Fibroblast of lung (primary cell): ENCODE data around the gene COL5A2. TPM values are rescaled to one million over a fixed set of nuclear protein-coding genes. Genes with fewer than 3 reads are reported as not detected.

Experiments
- DNase-seq, 2 donors: peaks; one replicate each; pipeline versions ENCODE4 v3.0.0 to v3.0.0-alpha.2; 2010; ENCODE audit warnings: low read depth in 2 of 2
- H2AFZ ChIP-seq: 2 replicates; pipeline ENCODE4 v1.5.1; 2012; ENCODE audit warnings: low read length, control low read depth, inconsistent platforms
- H3K27ac ChIP-seq: 2 replicates; pipeline ENCODE4 v1.5.1; 2011; ENCODE audit warnings: low read length, control low read depth; ENCODE audit not compliant: insufficient read depth
- H3K27me3 ChIP-seq: 2 replicates; pipeline ENCODE4 v1.5.1; 2011; ENCODE audit warnings: mild to moderate bottlenecking, low read length; ENCODE audit not compliant: control insufficient read depth, insufficient read depth
- H3K36me3 ChIP-seq: 2 replicates; pipeline ENCODE4 v1.5.1; 2011; ENCODE audit warnings: low read length; ENCODE audit not compliant: control insufficient read depth, insufficient read depth
- H3K4me1 ChIP-seq: 2 replicates; pipeline ENCODE4 v1.5.1; 2011; ENCODE audit warnings: low read length; ENCODE audit not compliant: control insufficient read depth, insufficient read depth; ENCODE audit errors: extremely low read depth
- H3K4me2 ChIP-seq: 2 replicates; pipeline ENCODE4 v1.5.1; 2011; ENCODE audit warnings: low read length, control low read depth; ENCODE audit not compliant: insufficient read depth; ENCODE audit errors: extremely low read depth
- H3K4me3 ChIP-seq, 4 experiments: fragments of 200-600 bp in 1 of 4; sonication (generic) in 1 of 4; replicated peaks in 1 of 4; 2 replicates each; pipeline ENCODE4 v1.5.1; 2011 to 2016; ENCODE audit warnings: low read length in 4 of 4, low read depth in 3 of 4, mild to moderate bottlenecking in 3 of 4, control low read depth in 2 of 4, inconsistent platforms in 1 of 4, mixed read lengths in 1 of 4; ENCODE audit not compliant: insufficient read depth in 1 of 4; ENCODE audit errors: control extremely low read depth in 1 of 4
- H3K79me2 ChIP-seq: 2 replicates; pipeline ENCODE4 v1.5.1; 2012; ENCODE audit warnings: mild to moderate bottlenecking, low read length, inconsistent platforms; ENCODE audit not compliant: control insufficient read depth, insufficient read depth
- H3K9ac ChIP-seq: 2 replicates; pipeline ENCODE4 v1.5.1; 2011; ENCODE audit warnings: mild to moderate bottlenecking, low read length, control low read depth; ENCODE audit not compliant: insufficient read depth
- H3K9me3 ChIP-seq: 2 replicates; pipeline ENCODE4 v1.5.1; 2012; ENCODE audit warnings: low read depth, low read length; ENCODE audit not compliant: control insufficient read depth, insufficient read depth
- H4K20me1 ChIP-seq: 2 replicates; pipeline ENCODE4 v1.5.1; 2011; ENCODE audit warnings: low read length; ENCODE audit not compliant: control insufficient read depth, insufficient read depth; ENCODE audit errors: extremely low read depth
- CTCF ChIP-seq, 2 donors: IDR thresholded peaks in 1 of 2; conservative IDR thresholded peaks in 1 of 2; 1 replicate in 1 of 2; 2 replicates in 1 of 2; pipeline ENCODE4 v1.5.1; 2011 to 2012; ENCODE audit warnings: low read length in 2 of 2, control low read depth in 1 of 2, inconsistent platforms in 1 of 2, low read depth in 1 of 2, mild to moderate bottlenecking in 1 of 2
- EZH2 ChIP-seq: IDR thresholded peaks from 2 replicates; pipeline ENCODE4 v1.5.1; 2012; ENCODE audit warnings: low read length, control low read depth, mild to moderate bottlenecking; ENCODE audit errors: missing control alignments
- polyA plus RNA-seq, 2 donors: library from polyadenylated mRNA; depleted of rRNA in 1 of 2; stranded (reverse) in 1 of 2; unstranded in 1 of 2; fragments of >200 nt; gene quantifications; 2 replicates each; pipeline ENCODE4 v1.2.1, GENCODE V29; 2011 to 2012; ENCODE audit warnings: missing spikeins in 1 of 2
- total RNA-seq: library from RNA; depleted of rRNA; stranded (reverse); fragments of >200 nt; gene quantifications from 2 replicates; pipeline ENCODE4 v1.2.1, GENCODE V29; 2014

The COL5A2 gene
- total and polyA plus RNA-seq, 2 donors (not counting 1 experiment from before 2014, with no cell fraction given), result 253 to 353 TPM

- H3K9me3 ChIP-seq, result no peaks in the 10 kb centered on the region
- peak overlapping the region; percentile 32 for H3K27ac ChIP-seq
- H3K27me3 ChIP-seq, result no peaks in the 10 kb centered on the region
- peaks cover 2% of the 10 kb centered on the region for H3K36me3 ChIP-seq
- H3K9ac ChIP-seq, result no peak overlapping the region
- H3K4me2 ChIP-seq, result peak overlapping the region; percentile 36
- peaks cover 51% of the 10 kb centered on the region for H3K79me2 ChIP-seq
- no peak overlapping the region for H2AFZ ChIP-seq
- H3K4me3 ChIP-seq, result peak overlapping the region in 2 of 4 experiments; percentile 15 to 18
- TF ChIP-seq EZH2 (no peak), CTCF (conservative IDR thresholded peaks at IDR 0.05 in 1 of 2, IDR thresholded peaks at IDR 0.05 in 1 of 2; ENCODE audit: low read depth in 1 of 2, low read length in 2 of 2) (no peak)
- H3K4me1 ChIP-seq, result peaks cover 10% of the 10 kb centered on the region
- no peaks in the 10 kb centered on the region for H4K20me1 ChIP-seq
- peak; percentile 89 to 97 for DNase-seq
These were observed 194.9 kb downstream of the COL5A2 start for GRCh38 chr2:188984680-188985079.

- H3K9ac ChIP-seq, result no peak overlapping the region
- H3K79me2 ChIP-seq, result peaks cover 57% of the 10 kb centered on the region
- peaks cover 12% of the 10 kb centered on the region for H3K4me1 ChIP-seq
- H2AFZ ChIP-seq, result no peak overlapping the region
- DNase-seq, result peak; percentile 66 to 94
- H3K4me2 ChIP-seq, result peak overlapping the region; percentile 36
- peak overlapping the region; percentile 32 for H3K27ac ChIP-seq
- peaks cover 2% of the 10 kb centered on the region for H3K36me3 ChIP-seq
- H3K4me3 ChIP-seq, result peak overlapping the region in 2 of 4 experiments; percentile 15 to 18
- H3K27me3 ChIP-seq, result no peaks in the 10 kb centered on the region
- no peaks in the 10 kb centered on the region for H4K20me1 ChIP-seq
- H3K9me3 ChIP-seq, result no peaks in the 10 kb centered on the region
- TF ChIP-seq EZH2 (no peak), CTCF (conservative IDR thresholded peaks at IDR 0.05 in 1 of 2, IDR thresholded peaks at IDR 0.05 in 1 of 2; ENCODE audit: low read depth in 1 of 2, low read length in 2 of 2) (peak in 1 of 2 donors; percentile 40)
These were observed 195.5 kb downstream of the COL5A2 start for GRCh38 chr2:188984065-188984491.

- Histone ChIP-seq H3K4me1 (peaks cover 12% of the 10 kb centered on the region), H3K27ac (peak overlapping the region; percentile 44)
These were observed 196.0 kb downstream of the COL5A2 start for GRCh38 chr2:188983427-188984064.

More at GRCh38 chr2:188983427-188984064, 196.0 kb downstream of the COL5A2 start:
- DNase-seq, result peak; percentile 83 to 93
- Histone ChIP-seq H3K9ac (no peak overlapping the region), H3K36me3 (peaks cover 2% of the 10 kb centered on the region), H3K9me3 (no peaks in the 10 kb centered on the region), H2AFZ (no peak overlapping the region), H3K4me3 (peak overlapping the region in 3 of 4 experiments; percentile 31 to 83 (median 35)), H3K79me2 (peaks cover 62% of the 10 kb centered on the region), H4K20me1 (no peaks in the 10 kb centered on the region), H3K4me2 (peak overlapping the region; percentile 84), H3K27me3 (no peaks in the 10 kb centered on the region)
- TF ChIP-seq CTCF (conservative IDR thresholded peaks at IDR 0.05 in 1 of 2, IDR thresholded peaks at IDR 0.05 in 1 of 2; ENCODE audit: low read depth in 1 of 2, low read length in 2 of 2), result peak; percentile 49 to 53
- TF ChIP-seq EZH2, result no peak

Other genes starting within 250 kb of the COL5A2 start
- 925 and 2,431 TPM in 2 replicates for gene COL3A1, start 205.4 kb downstream of the COL5A2 start, total RNA-seq
- 519 and 2,255 TPM in 2 replicates for gene COL3A1, start 205.4 kb downstream of the COL5A2 start, polyA plus RNA-seq